ENCODE data around the gene GAL.

Gene GAL

DNA sequence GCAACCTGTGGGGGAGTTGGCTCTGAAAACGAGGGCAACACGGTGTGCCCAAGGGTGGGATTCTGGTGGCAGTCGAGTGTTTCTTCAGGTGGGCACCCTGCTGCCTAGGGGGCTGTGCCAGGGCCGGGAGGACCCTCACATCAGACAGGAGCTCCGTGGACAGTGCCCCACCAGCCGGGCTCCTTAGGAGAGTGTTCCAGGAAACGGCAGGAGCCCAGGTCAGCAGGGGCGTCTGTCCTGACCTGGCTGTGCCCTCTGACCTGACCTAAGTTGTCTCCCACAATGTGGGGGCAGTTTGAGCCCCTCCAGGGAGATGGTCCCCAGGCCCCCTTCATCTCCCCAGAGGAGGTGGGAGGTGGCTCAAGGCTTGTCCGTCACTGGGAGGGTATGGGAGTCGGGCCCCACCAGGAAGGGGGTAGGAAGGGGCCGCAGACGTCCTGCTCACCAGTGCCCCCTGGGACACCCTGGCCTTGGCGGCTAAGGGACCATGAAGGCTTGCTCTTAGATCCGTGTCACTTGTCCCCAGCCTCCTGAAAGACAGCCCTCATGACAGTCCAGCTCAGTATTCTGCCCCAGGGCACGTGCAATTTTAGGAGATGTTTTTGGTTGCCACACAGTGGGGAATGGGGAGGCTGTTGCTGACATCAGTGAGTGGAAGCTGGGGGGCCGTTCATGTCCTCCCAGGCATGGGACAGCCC, 32.2 kb upstream of the GAL start:
- no peak overlapping the region for H3K27ac ChIP-seq (ENCODE audit: low read depth, low read length)
- H3K9me2 ChIP-seq (replicated peaks; ENCODE audit: control insufficient read depth, low read length), result no peaks in the 10 kb centered on the region
- no peaks in the 10 kb centered on the region for H3K36me3 ChIP-seq (ENCODE audit: control insufficient read depth, low read length)
- TF ChIP-seq, protein P1, sequence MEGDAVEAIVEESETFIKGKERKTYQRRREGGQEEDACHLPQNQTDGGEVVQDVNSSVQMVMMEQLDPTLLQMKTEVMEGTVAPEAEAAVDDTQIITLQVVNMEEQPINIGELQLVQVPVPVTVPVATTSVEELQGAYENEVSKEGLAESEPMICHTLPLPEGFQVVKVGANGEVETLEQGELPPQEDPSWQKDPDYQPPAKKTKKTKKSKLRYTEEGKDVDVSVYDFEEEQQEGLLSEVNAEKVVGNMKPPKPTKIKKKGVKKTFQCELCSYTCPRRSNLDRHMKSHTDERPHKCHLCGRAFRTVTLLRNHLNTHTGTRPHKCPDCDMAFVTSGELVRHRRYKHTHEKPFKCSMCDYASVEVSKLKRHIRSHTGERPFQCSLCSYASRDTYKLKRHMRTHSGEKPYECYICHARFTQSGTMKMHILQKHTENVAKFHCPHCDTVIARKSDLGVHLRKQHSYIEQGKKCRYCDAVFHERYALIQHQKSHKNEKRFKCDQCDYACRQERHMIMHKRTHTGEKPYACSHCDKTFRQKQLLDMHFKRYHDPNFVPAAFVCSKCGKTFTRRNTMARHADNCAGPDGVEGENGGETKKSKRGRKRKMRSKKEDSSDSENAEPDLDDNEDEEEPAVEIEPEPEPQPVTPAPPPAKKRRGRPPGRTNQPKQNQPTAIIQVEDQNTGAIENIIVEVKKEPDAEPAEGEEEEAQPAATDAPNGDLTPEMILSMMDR (IDR thresholded peaks at IDR 0.05; ENCODE audit: low read depth, low read length, poor library complexity, severe bottlenecking), result no peak
- TF ChIP-seq EZH2phosphoT487 (IDR thresholded peaks at IDR 0.05; ENCODE audit: borderline replicate concordance, low read length), result no peak
- peaks cover 11% of the 10 kb centered on the region for H3K27me3 ChIP-seq (ENCODE audit: control insufficient read depth, low read length)
- H3K4me2 ChIP-seq (ENCODE audit: low read length), result no peak overlapping the region; the same call in 1 of the 2 replicates
- no peaks in the 10 kb centered on the region for H3K9me3 ChIP-seq (ENCODE audit: control insufficient read depth, insufficient read depth, low read length)
- H4K20me1 ChIP-seq (ENCODE audit: control insufficient read depth, insufficient read depth, low read depth, low read length), result no peaks in the 10 kb centered on the region
- peaks cover 8% of the 10 kb centered on the region for H3K4me1 ChIP-seq (ENCODE audit: control insufficient read depth, low read length)
- no peaks in the 10 kb centered on the region for H3K79me2 ChIP-seq (ENCODE audit: control insufficient read depth, low read length)
- H3F3A ChIP-seq (ENCODE audit: control insufficient read depth, insufficient read depth), result no peaks in the 10 kb centered on the region
- H3K4me3 ChIP-seq (ENCODE audit: low read length), result no peak overlapping the region

DNA sequence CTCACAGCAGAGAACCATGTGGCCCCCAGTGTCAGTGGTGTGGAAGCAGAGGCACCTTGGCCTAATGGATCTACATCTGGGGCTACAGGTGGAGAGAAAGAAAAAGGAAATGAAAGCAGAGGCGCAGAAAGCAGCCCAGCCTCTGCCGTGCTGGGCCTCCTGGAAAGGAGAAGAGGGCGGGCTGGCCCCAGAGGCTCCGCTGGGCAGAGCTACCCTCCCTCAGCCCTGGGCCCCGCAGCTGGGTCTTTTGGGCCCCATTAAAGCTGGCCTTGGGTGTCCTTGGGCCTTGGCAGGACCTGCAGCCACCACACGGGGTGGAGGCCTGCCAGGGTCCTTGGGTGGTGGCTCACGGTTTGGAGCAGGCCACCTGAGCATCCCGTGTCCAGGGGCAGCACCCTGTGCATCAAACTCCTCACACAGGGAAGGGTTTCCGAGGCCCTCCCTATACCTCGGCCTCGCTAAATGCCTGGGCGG, 31.6 kb upstream of the GAL start:
- Histone ChIP-seq H3K27ac (ENCODE audit: low read depth, low read length) (no peak overlapping the region), H3K27me3 (ENCODE audit: control insufficient read depth, low read length) (peaks cover 6% of the 10 kb centered on the region; the same call in 1 of the 2 replicates), H4K20me1 (ENCODE audit: control insufficient read depth, insufficient read depth, low read depth, low read length) (no peaks in the 10 kb centered on the region), H3K4me2 (ENCODE audit: low read length) (no peak overlapping the region; the same call in 1 of the 2 replicates), H3K9me3 (ENCODE audit: control insufficient read depth, insufficient read depth, low read length) (no peaks in the 10 kb centered on the region), H3K36me3 (ENCODE audit: control insufficient read depth, low read length) (no peaks in the 10 kb centered on the region), H3K4me3 (ENCODE audit: low read length) (no peak overlapping the region), H3K4me1 (ENCODE audit: control insufficient read depth, low read length) (peaks cover 8% of the 10 kb centered on the region), H3K79me2 (ENCODE audit: control insufficient read depth, low read length) (no peaks in the 10 kb centered on the region), H3K9me2 (replicated peaks; ENCODE audit: control insufficient read depth, low read length) (no peaks in the 10 kb centered on the region), H3F3A (ENCODE audit: control insufficient read depth, insufficient read depth) (no peaks in the 10 kb centered on the region)
- TF ChIP-seq, protein P1 (IDR thresholded peaks at IDR 0.05; ENCODE audit: low read depth, low read length, poor library complexity, severe bottlenecking), result no peak
- TF ChIP-seq EZH2phosphoT487 (IDR thresholded peaks at IDR 0.05; ENCODE audit: borderline replicate concordance, low read length), result no peak

GRCh38 chr11:68653486-68654430, 30.6 kb upstream of the GAL start:
- Histone ChIP-seq H3K9me3 (ENCODE audit: control insufficient read depth, insufficient read depth, low read length) (no peaks in the 10 kb centered on the region), H3K27me3 (ENCODE audit: control insufficient read depth, low read length) (peaks cover 6% of the 10 kb centered on the region; the same call in 1 of the 2 replicates), H3K9me2 (replicated peaks; ENCODE audit: control insufficient read depth, low read length) (no peaks in the 10 kb centered on the region), H3K27ac (ENCODE audit: low read depth, low read length) (no peak overlapping the region), H3K4me2 (ENCODE audit: low read length) (no peak overlapping the region), H3K36me3 (ENCODE audit: control insufficient read depth, low read length) (no peaks in the 10 kb centered on the region), H3K4me1 (ENCODE audit: control insufficient read depth, low read length) (peaks cover 8% of the 10 kb centered on the region), H3K79me2 (ENCODE audit: control insufficient read depth, low read length) (no peaks in the 10 kb centered on the region), H3K4me3 (ENCODE audit: low read length) (no peak overlapping the region), H3F3A (ENCODE audit: control insufficient read depth, insufficient read depth) (no peaks in the 10 kb centered on the region), H4K20me1 (ENCODE audit: control insufficient read depth, insufficient read depth, low read depth, low read length) (no peaks in the 10 kb centered on the region)
- TF ChIP-seq, protein P1 (IDR thresholded peaks at IDR 0.05; ENCODE audit: low read depth, low read length, poor library complexity, severe bottlenecking), result no peak
- no peak for TF ChIP-seq EZH2phosphoT487 (IDR thresholded peaks at IDR 0.05; ENCODE audit: borderline replicate concordance, low read length)
